ENCODE results near the gene PCDH9.

PCDH9 gene

GRCh38 chr13:66501181-66501580 is 729.0 kb downstream of the PCDH9 start:
- ChIA-PET CTCF (no interaction called here), POLR2A (no interaction called here)
- DNase-seq (ENCODE audit: low read depth, low spot score) = no peak
- H3K4me3 ChIP-seq (ENCODE audit: low read depth, low read length) = no peak overlapping the region
- TF ChIP-seq CTCF (IDR thresholded peaks at IDR 0.05; ENCODE audit: insufficient read depth, low read length, missing control alignments) = no peak

- no peak overlapping the region for H3K4me3 ChIP-seq (ENCODE audit: low read depth, low read length)
- ChIA-PET POLR2A (no interaction called here), CTCF (no interaction called here)
- no peak for TF ChIP-seq CTCF (IDR thresholded peaks at IDR 0.05; ENCODE audit: insufficient read depth, low read length, missing control alignments)
- DNase-seq (ENCODE audit: low read depth, low spot score) = no peak
These were observed 737.7 kb downstream of the PCDH9 start for GRCh38 chr13:66492479-66492878.

- DNase-seq (ENCODE audit: low read depth, low spot score) = no peak
- ChIA-PET CTCF (no interaction called here), POLR2A (no interaction called here)
- TF ChIP-seq CTCF (IDR thresholded peaks at IDR 0.05; ENCODE audit: insufficient read depth, low read length, missing control alignments) = no peak
- H3K4me3 ChIP-seq (ENCODE audit: low read depth, low read length) = no peak overlapping the region
These were observed 738.9 kb downstream of the PCDH9 start for GRCh38 chr13:66491251-66491650.

GRCh38 chr13:66489586-66489985 is 740.5 kb downstream of the PCDH9 start:
- DNase-seq (ENCODE audit: low read depth, low spot score) = no peak
- no peak for TF ChIP-seq CTCF (IDR thresholded peaks at IDR 0.05; ENCODE audit: insufficient read depth, low read length, missing control alignments)
- ChIA-PET POLR2A (no interaction called here), CTCF (interaction anchor here (0.9 kb wide), 1 partner anchor 8 kb away, joined by 4 read pairs; no protein-coding TSS in a partner anchor)
- no peak overlapping the region for H3K4me3 ChIP-seq (ENCODE audit: low read depth, low read length)

- CTCF ChIA-PET = interaction anchor here (0.9 kb wide), 1 partner anchor 8 kb away, joined by 4 read pairs; no protein-coding TSS in a partner anchor
These were observed 741.0 kb downstream of the PCDH9 start for GRCh38 chr13:66489172-66489571.

GRCh38 chr13:66483712-66484111 is 746.4 kb downstream of the PCDH9 start:
- no peak for TF ChIP-seq CTCF (IDR thresholded peaks at IDR 0.05; ENCODE audit: insufficient read depth, low read length, missing control alignments)
- no peak for DNase-seq (ENCODE audit: low read depth, low spot score)
- no peak overlapping the region for H3K4me3 ChIP-seq (ENCODE audit: low read depth, low read length)
- POLR2A ChIA-PET = no interaction called here
- CTCF ChIA-PET = no interaction called here

More at GRCh38 chr13:66489172-66489571, 741.0 kb downstream of the PCDH9 start:
- TF ChIP-seq CTCF (IDR thresholded peaks at IDR 0.05; ENCODE audit: insufficient read depth, low read length, missing control alignments) = no peak
- no peak for DNase-seq (ENCODE audit: low read depth, low spot score)
- no peak overlapping the region for H3K4me3 ChIP-seq (ENCODE audit: low read depth, low read length)
- POLR2A ChIA-PET = no interaction called here
